Fibroblast of upper back skin (primary cell): ENCODE measurements around the gene RNF144A.
A peak's percentile ranks its signal among the peaks of the same experiment; 100 is the strongest.
"Not testable (repeated sequence)": the region's sequence is repeated elsewhere in the genome, so short reads cannot be mapped to it uniquely, and the experiment has no call there.

Source experiments
- DNase-seq: peaks from one replicate; pipeline ENCODE4 v3.0.0-alpha.2; 2013

The RNF144A gene, protein sequence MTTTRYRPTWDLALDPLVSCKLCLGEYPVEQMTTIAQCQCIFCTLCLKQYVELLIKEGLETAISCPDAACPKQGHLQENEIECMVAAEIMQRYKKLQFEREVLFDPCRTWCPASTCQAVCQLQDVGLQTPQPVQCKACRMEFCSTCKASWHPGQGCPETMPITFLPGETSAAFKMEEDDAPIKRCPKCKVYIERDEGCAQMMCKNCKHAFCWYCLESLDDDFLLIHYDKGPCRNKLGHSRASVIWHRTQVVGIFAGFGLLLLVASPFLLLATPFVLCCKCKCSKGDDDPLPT

DNA sequence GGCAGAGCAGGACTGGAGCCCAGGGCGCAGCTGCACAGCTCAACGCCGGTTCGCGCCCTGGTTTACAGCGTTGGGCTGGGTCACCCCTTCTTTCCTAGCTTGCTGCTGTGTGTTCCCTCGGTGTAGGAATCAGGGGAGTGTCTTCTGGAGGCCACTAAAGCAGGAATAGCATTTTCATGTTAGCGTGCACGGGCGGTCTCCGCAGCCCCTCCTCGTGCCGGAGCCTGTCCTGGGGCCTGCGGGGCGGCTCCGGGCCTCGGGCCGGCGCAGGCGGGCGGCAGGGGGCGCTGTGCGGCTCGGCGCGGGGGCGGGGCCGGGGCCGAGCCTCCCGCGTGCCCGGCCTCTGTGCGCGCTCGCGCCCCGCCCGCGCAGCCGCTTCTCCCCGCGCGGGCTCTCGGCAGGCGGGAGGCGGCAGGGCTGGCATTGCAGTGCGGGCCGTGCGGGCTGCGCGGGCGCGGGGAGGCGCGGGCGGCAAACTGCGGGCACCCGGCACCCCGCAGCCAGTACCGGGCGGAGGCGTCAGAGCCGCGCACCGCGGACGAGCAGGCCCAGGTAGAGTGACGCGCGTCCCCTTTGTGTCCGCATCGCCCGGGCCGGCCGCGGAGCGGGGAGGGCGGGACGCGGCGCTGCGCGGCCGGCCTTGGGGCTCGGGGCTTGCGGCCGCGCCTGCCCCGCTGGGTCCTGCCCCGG lies at the start of gene RNF144A:
Gene RNF144A (plus strand): TSS at position 342 of the 690 bp plus-strand sequence. CDS start 79,515 bp downstream, outside the sequence.
- DNase-seq: peak; percentile 43

DNA sequence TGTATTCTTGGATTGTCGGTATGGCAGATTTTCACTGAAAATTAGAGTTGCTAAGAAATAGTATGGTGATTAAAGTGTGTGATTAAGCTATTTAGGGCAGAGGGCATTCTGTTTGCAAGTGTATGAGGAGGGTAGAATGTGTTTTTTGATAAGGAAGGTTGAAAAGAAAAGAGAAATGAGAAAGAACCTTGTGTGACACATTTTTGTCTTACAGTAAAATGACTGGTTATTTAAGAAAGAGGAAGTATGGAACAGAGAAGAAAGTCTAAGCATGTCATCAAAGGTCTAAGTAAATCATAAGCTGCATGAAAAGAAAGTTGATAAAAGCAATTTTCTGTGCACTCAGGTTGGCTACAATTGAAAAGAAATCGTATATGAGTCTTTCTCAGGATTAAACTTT lies 44.8 kb upstream of the RNF144A start:
- DNase-seq: no peak

DNA sequence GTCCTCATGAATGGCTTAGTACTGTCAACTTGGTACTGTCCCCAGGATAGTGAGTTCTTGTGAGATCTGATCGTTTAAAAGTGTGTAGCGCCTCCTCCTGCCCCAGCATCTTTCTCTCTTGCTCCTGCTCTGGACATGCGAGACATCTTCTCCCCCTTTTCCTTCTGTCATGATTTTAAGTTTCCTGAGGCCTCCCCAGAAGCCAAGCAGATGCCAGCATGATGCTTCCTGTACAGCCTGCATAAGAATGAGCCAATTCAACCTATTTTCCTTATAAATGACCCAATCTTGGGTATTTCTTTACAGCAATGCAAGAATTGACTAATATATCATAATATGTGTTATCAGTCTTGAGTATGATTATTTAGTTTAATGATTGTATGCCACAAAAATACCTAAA lies 43.2 kb upstream of the RNF144A start:
- no peak for DNase-seq

DNA sequence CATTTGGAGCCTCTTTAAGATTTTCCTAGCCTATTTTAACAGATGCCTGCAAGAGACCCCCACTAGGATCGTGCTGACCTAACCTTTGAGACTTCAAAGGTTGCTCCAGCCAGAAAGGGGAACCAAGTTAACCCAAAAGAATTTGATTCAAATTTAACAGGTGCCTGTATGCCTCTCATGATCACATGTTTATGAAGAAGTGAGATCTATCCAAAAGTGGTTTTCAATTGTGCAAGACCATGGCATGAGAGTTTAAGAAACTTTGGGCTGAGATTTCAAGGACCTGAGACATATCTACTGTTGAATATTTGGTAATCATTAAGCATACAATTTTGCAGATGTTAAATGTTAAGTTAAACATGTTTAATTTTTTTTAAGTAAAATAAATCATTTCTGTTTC lies 40.9 kb upstream of the RNF144A start:
- DNase-seq: no peak

DNA sequence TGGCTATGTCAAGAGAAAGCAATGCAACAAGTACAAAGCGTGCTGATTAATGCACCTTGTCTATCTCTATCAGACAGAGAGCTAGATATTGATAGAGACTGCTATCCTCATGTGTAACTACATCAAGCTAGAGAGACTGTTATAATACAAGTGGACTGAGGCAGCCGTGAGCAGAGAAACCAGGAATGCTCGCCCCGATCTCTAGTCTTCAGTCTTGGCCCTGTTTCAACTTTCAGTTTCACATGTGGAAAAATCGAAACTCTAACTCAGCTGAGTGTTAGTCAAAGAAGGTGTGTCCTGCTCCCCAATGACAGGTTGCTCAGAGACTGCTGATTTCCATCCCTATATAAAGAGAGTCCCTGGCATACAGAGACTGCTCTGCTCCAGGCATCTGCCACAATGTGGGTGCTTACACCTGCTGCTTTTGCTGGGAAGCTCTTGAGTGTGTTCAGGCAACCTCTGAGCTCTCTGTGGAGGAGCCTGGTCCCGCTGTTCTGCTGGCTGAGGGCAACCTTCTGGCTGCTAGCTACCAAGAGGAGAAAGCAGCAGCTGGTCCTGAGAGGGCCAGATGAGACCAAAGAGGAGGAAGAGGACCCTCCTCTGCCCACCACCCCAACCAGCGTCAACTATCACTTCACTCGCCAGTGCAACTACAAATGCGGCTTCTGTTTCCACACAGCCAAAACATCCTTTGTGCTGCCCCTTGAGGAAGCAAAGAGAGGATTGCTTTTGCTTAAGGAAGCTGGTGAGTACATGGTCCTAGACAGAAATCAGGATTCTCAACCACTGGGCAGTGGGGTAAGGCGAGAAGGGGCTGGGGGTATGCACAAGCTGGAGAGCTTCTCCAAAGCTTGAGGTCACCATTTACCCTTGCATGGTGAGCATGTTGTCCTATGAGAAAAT lies 39.6 kb upstream of the RNF144A start, which contains the start of gene RSAD2:
Gene RSAD2 (plus strand): TSS at position 376 of the 903 bp plus-strand sequence. CDS start 24 bp downstream, at position 400.
- peak; percentile 34 for DNase-seq

DNA sequence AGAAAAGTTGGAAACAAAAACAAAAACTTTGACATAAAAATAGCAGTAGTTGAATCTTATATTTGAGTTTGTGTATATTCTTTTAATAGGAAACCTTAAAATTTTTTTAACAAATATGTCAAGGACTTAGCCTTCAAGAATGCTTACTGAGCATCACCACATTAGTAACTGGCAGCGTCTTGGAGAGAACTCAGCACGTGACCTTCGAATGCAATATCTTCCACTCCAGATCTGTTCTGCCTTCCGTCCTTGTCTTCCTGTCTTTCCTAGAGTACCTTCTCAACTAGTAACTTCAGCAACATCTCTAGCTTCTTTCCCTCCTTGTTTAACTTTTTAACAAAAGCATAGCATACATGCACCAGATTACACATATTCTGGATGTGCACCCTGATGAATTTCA lies 38.7 kb upstream of the RNF144A start:
- no peak for DNase-seq

DNA sequence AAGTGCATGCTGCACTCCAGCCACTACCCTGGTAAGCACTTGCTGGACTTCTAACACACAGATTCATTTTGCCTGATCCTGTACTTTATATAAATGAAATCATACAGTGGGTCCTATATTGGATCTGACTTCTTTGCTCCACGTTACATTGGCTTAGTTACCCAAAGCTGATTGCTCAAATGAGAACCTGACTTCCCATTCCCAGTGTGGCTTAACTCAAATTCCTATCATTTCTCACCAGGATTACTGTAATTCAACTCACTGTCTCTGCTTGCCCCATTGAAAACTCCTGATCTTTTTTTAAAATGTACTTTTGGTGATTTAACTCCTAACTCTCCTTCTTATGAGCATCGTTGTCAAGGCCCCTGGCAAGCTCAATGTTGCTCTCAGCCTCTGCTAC lies 38.2 kb upstream of the RNF144A start:
- peak; percentile 20 for DNase-seq

DNA sequence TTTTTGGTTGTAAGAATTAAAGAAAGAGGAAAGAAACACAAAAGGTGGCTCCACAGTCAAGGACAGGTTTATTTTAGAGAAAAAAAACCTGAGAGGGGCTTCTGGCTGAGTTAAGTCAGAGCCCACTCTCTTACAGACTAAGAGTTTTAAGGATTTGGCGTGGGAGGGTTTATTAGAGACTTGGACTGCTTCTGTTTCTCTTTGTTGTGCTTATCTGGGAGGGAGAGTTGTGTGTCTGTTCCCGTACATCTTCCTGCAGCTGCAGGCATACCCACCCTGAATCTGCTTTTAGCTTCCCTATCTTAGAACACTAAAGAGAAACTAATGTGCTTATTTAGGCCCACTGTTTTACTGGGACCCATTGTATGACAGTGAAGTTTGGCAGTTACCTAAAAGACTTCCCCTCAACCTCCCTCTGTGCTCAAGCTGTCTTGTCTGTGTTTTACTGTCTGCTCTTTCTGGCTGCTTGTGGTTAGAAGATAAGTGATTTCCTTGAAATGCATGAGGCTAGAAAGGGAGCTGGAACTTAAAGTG lies 36.9 kb upstream of the RNF144A start:
- no peak for DNase-seq

DNA sequence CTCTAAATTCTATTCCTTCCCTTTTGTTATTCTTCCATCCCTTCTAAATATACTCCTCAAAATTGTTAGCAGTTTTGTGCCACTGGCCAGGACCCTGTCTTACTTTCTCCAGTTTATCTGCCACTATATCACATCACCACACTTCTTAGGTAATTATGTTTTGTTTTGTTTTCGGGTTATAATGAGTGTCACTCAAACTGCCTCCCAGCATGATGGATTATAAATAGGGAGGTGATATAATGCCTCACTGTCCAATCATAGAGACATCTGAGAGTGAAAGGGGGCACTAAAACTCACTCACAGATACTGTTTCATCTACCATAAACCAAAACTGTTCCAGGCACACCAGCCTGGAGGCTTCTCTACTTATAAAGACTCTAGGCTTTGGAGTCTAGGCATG lies 36.2 kb upstream of the RNF144A start:
- DNase-seq: no peak

DNA sequence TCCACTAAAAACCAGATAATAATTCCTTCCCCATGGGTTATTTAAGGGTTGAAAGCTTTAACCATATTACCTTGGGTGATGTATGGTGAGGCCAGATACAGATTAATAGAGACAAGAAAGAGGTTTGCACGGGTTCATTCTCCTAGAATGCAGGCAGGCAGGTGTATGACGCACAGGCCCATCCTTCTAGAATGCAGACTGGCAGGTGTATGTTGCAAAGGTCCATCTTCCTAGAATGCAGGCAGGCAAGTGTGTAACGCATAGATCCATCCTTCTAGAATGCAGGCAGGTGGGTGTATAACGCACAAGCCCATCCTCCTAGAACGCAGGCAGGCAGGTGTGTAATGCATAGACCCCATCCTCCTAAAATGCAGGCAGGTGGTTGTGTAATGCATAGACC lies 35.7 kb upstream of the RNF144A start:
- DNase-seq: no peak

DNA sequence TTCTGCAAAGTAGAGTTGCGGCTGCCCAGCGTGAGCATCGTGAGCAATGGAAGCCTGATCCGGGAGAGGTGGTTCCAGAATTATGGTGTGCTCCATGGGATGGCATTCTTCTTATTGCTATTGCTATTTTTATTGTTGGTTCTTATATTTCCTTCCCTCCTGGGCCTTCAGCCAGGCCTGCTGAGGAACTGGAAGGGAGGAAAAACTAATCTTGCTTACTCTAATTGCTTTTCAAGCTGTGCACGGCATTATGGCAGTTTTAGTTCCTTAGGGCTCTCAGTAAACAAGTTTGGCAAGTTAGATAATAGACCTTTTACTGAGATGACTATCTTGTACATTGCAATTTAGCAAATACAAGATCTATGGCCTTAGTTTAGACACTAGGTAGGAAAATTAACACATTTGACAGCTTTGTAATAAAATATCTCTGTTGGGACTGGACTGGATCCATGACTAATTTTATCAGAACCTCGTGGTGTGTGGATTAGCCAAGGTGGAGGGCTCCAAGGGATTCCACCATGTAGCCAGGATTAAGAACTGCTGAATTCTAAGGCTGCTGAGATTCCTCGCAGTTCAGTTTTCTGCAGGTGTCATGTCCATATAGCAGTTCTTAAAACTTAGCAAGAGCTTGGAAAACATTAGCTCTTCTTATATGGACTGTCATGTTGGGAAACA lies 33.6 kb upstream of the RNF144A start:
- DNase-seq: no peak

DNA sequence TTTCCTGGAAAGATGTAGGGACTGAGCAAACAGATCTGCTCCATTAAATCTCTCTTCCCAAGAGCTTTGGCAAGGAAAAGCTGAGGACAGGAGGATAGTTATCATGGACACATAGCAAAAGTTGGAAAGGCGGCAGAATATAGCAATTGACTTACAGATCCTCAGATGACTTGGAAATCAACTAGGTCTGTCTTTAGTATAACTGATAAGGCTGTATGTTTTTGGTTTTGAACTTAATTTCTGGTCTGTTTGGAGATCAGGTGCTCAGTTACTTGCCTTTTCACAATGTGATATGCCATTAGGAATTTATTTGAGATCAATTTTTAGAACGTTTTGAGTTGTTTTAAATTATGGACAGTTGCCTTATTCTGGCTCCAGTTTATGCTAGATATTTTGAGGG lies 31.7 kb upstream of the RNF144A start:
- no peak for DNase-seq

DNA sequence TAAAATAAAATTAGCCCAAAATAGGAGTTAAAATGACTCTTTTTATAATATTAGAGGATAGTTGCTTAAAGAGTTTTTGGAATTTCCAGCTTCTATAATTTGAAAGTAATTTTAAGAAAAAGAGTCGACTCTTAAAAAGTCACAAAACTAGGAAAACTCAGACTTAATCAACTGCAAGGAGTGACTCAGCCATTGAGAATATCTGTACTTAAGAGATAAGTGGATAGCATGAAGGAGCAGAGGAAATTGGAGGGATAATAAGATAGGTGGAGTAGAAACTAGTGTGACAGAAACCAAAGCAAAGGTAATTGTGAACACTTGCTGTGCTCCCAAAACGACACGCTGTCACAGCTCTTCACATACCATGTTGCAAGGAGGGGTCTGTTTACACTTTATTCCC lies 31.2 kb upstream of the RNF144A start:
- DNase-seq: no peak

DNA sequence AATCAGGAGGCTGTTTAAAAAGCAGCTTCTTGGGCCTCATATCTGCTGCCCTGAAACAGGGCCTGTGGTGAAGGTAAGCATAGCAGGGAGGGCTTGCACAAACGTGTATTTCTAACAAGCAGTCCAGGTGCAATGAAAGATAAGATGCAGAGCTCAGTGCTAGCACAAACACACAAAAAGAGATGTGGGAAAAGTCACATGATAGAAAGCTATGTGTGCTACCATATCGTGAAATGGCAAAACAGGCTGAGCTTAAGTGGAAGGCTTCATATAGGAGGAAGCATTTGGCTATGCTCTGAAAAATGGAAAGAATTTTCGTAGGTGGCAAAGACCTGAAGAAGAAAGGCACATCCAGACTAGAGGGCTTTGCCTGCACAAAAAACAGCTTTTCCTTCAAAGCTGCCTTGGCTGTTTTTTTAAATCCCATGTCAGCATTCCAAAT lies 29.4 kb upstream of the RNF144A start:
- no peak for DNase-seq

DNA sequence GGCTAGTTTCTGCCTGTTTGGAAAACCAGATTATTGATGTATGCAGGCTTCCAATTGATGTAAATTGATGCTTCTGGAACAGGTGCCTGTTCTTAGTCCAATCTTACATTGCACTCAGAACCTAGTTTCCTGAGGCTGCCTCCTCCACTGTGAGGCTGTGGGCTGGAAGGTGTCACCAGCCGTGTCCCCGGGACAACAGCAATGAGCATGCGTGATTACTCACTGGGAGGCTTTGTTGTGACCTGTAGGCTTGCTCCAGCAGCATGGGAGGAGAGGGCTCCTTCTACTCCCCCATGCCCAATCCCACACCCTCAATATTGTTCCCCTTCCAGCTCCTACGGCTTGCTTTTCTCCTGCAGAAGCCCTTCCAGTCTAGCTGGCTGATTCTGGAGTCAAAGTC lies 28.5 kb upstream of the RNF144A start:
- DNase-seq: no peak

DNA sequence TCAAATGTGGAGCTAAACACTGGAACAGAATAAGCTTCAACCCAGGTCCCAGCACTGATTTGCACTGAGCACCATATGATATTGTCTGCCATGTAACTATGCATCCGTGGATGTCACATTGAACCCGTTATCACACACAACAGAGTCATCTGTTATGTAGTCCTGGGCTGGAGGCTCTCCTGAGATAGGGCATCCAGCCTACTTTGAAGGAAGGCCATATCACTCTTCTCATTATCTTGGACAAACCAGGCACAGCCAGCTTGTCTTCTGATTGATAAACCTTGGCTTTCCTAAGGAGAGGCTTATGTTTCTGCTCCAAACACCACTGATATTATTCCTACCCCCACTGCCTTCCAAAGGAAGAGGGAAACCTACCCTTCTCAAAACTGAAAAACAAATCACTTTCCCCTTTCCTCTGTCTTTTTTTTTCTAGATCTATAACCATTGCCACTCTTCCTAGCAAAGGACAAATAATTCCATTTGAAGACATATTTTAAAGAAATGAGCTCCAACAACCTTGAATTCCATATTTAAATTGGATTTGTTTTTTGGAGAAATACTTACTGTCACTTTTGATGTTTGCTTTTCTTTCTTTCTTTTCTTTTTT lies 23.2 kb upstream of the RNF144A start:
- no peak for DNase-seq

DNA sequence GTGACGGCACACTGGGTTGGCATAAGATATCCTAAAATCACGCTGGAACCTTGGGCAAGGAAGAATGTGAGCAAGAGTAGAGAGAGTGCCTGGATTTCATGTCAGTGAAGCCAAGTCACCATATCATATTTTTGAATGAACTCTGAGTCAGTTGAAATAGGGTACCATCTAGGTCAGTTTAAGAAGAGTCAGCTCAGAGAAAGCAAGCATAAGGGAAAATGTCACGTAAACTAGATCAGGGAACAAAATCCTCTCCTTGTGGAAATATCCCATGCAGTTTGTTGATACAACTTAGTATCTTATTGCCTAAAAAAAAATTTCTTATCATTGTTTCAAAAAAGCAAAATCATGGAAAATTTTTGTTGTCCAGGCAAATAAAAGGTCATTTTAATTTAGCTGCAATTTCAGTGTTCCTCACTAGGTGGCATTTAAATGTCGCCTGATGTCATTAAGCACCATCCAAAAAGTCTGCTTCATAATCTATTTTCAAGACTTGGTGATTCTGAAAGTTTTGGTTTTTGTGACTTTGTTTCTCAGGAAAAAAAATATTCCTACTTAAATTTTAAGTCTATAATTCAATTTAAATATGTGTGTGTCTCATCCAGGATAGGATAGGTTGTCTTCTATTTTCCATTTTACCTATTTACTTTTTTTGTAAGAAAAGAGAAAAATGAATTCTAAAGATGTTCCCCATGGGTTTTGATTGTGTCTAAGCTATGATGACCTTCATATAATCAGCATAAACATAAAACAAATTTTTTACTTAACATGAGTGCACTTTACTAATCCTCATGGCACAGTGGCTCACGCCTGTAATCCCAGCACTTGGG lies 20.1 kb upstream of the RNF144A start:
- DNase-seq: peak; percentile 33

DNA sequence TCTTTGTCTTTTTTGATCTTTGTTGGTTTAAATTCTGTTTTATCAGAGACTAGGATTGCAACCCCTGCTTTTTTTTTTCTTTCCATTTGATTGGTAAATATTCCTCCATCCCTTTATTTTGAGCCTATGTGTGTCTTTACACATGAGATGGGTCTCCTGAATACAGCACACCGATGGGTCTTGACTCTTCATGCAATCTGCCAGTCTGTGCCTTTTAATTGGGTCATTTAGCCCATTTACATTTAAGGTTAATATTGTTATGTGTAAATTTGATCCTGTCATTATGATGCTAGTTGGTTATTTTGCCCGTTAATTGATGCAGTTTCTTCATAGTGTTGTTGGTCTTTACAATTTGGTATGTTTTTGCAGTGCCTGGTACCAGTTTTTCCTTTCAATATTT lies 14.6 kb upstream of the RNF144A start:
- not testable (repeated sequence) for DNase-seq

DNA sequence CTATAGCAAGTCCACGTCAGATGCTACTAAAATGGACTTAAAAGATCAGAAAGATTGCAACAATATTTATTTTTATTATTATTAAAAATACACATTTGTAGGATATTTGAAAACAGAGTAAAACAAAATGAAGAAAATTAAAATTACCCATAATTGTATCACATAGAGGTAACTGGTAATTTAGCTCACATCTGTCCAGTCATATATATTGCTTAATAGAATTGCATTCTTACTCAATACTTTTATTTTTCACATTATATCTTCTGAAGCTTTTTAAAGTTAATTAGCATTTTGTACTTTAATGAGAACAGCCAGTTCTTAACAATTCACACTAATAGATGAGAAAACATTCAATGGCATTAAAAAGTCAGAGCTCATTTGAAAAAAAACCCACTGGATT lies 11.5 kb upstream of the RNF144A start:
- no peak for DNase-seq

DNA sequence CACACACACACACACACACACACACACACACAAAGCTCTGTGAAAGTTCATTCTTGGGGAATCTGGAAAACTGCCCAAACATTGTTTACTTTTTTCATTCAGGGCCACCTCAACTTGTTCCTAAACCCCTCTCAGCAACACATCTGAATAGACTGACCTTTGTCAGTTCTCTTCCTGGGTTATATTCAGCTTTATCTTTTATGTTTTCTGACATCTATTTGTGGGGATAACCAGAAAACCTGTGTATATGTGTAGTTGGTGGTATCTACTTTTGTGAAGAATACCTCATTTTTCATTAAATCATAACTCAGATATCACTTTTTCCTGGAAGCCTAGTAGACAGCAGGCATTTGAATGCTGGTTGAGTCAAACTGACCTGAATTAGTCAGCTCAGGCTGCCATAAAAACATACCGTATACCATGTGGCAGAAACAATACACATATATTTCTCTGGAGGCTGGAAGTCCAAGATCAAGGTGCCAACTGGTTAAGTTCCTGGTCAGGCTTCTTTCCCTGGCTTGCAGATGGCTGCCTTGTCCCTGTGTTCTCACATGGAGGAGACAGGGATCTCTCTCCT lies 11.0 kb upstream of the RNF144A start:
- no peak for DNase-seq

DNA sequence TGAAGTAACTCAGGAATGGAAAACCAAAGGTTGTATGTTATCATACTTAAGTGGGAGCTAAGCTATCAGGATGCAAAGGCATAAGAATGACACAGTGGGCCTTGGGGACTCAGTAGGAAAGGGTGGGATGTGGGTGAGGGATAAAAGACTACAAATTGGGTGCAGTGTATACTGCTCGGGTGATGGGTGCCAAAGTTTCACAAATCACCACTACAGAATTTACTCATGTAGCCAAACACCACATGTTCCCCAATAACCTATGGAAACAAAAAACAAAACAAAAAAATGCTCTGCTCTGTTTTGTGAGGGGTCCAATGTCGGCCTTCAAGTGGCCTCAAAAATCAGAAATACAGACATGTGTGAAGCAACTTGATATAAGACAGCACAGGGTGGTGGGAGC lies 8.9 kb upstream of the RNF144A start:
- DNase-seq: no peak
